ENCODE measurements around the gene TENT4A.

The TENT4A gene

GRCh38 chr5:6783787-6784186 lies 70.6 kb downstream of the TENT4A start:
- no peak overlapping the region for H3K27ac ChIP-seq (ENCODE audit: low read length)
- DNase-seq (ENCODE audit: low read depth, low spot score), result no peak
- no peaks in the 10 kb centered on the region for H3K9me3 ChIP-seq (ENCODE audit: control insufficient read depth, insufficient read depth, low read length)
- no peaks in the 10 kb centered on the region for H3K27me3 ChIP-seq (ENCODE audit: control insufficient read depth, insufficient read depth, low read length)
- no CpG with 5 or more reads among the region's 2 CpGs for WGBS (ENCODE audit: insufficient coverage, insufficient read length)
- H3K36me3 ChIP-seq (ENCODE audit: control insufficient read depth, insufficient read depth, low read length), result no peaks in the 10 kb centered on the region
- no peak overlapping the region for H3K4me3 ChIP-seq (ENCODE audit: low read length)
- no peaks in the 10 kb centered on the region for H3K4me1 ChIP-seq (ENCODE audit: control insufficient read depth, insufficient read depth, low read length)

- Histone ChIP-seq H3K27me3 (ENCODE audit: control insufficient read depth, insufficient read depth, low read length) (no peaks in the 10 kb centered on the region), H3K4me3 (ENCODE audit: low read length) (no peak overlapping the region), H3K9me3 (ENCODE audit: control insufficient read depth, insufficient read depth, low read length) (no peaks in the 10 kb centered on the region), H3K4me1 (ENCODE audit: control insufficient read depth, insufficient read depth, low read length) (no peaks in the 10 kb centered on the region), H3K27ac (ENCODE audit: low read length) (no peak overlapping the region), H3K36me3 (ENCODE audit: control insufficient read depth, insufficient read depth, low read length) (no peaks in the 10 kb centered on the region)
- no peak for DNase-seq (ENCODE audit: low read depth, low spot score)
- no CpG with 5 or more reads among the region's 7 CpGs for WGBS (ENCODE audit: insufficient coverage, insufficient read length)
Observed at GRCh38 chr5:6784481-6784880, 71.2 kb downstream of the TENT4A start.

- no peak overlapping the region for H3K4me3 ChIP-seq (ENCODE audit: low read length)
- no peak overlapping the region for H3K27ac ChIP-seq (ENCODE audit: low read length)
- no peaks in the 10 kb centered on the region for H3K36me3 ChIP-seq (ENCODE audit: control insufficient read depth, insufficient read depth, low read length)
- H3K27me3 ChIP-seq (ENCODE audit: control insufficient read depth, insufficient read depth, low read length), result no peaks in the 10 kb centered on the region
- DNase-seq (ENCODE audit: low read depth, low spot score), result no peak
- no peaks in the 10 kb centered on the region for H3K9me3 ChIP-seq (ENCODE audit: control insufficient read depth, insufficient read depth, low read length)
- no peaks in the 10 kb centered on the region for H3K4me1 ChIP-seq (ENCODE audit: control insufficient read depth, insufficient read depth, low read length)
- 100% methylated on average over 3 of the region's 6 CpGs for WGBS (ENCODE audit: insufficient coverage, insufficient read length)
Observed at GRCh38 chr5:6785161-6785860, 72.1 kb downstream of the TENT4A start.

- no peak overlapping the region for H3K27ac ChIP-seq (ENCODE audit: low read length)
- no peaks in the 10 kb centered on the region for H3K9me3 ChIP-seq (ENCODE audit: control insufficient read depth, insufficient read depth, low read length)
- no peak for DNase-seq (ENCODE audit: low read depth, low spot score)
- no peaks in the 10 kb centered on the region for H3K4me1 ChIP-seq (ENCODE audit: control insufficient read depth, insufficient read depth, low read length)
- H3K27me3 ChIP-seq (ENCODE audit: control insufficient read depth, insufficient read depth, low read length), result no peaks in the 10 kb centered on the region
- 100% methylated on average over 1 of the region's 2 CpGs for WGBS (ENCODE audit: insufficient coverage, insufficient read length)
- H3K36me3 ChIP-seq (ENCODE audit: control insufficient read depth, insufficient read depth, low read length), result no peaks in the 10 kb centered on the region
- no peak overlapping the region for H3K4me3 ChIP-seq (ENCODE audit: low read length)
Observed at GRCh38 chr5:6785861-6786180, 72.6 kb downstream of the TENT4A start.

GRCh38 chr5:6786786-6787495 lies 73.7 kb downstream of the TENT4A start:
- DNase-seq (ENCODE audit: low read depth, low spot score), result no peak
- Histone ChIP-seq H3K4me1 (ENCODE audit: control insufficient read depth, insufficient read depth, low read length) (no peaks in the 10 kb centered on the region), H3K27me3 (ENCODE audit: control insufficient read depth, insufficient read depth, low read length) (no peaks in the 10 kb centered on the region), H3K27ac (ENCODE audit: low read length) (no peak overlapping the region), H3K36me3 (ENCODE audit: control insufficient read depth, insufficient read depth, low read length) (no peaks in the 10 kb centered on the region), H3K4me3 (ENCODE audit: low read length) (no peak overlapping the region), H3K9me3 (ENCODE audit: control insufficient read depth, insufficient read depth, low read length) (no peaks in the 10 kb centered on the region)
- 100% methylated on average over 1 of the region's 10 CpGs for WGBS (ENCODE audit: insufficient coverage, insufficient read length)

GRCh38 chr5:6787941-6788340 lies 74.7 kb downstream of the TENT4A start:
- no peaks in the 10 kb centered on the region for H3K27me3 ChIP-seq (ENCODE audit: control insufficient read depth, insufficient read depth, low read length)
- no peak overlapping the region for H3K4me3 ChIP-seq (ENCODE audit: low read length)
- H3K27ac ChIP-seq (ENCODE audit: low read length), result no peak overlapping the region
- no CpG with 5 or more reads among the region's 4 CpGs for WGBS (ENCODE audit: insufficient coverage, insufficient read length)
- DNase-seq (ENCODE audit: low read depth, low spot score), result no peak
- no peaks in the 10 kb centered on the region for H3K36me3 ChIP-seq (ENCODE audit: control insufficient read depth, insufficient read depth, low read length)
- no peaks in the 10 kb centered on the region for H3K4me1 ChIP-seq (ENCODE audit: control insufficient read depth, insufficient read depth, low read length)
- H3K9me3 ChIP-seq (ENCODE audit: control insufficient read depth, insufficient read depth, low read length), result no peaks in the 10 kb centered on the region

- Histone ChIP-seq H3K27ac (ENCODE audit: low read length) (no peak overlapping the region), H3K9me3 (ENCODE audit: control insufficient read depth, insufficient read depth, low read length) (no peaks in the 10 kb centered on the region), H3K4me3 (ENCODE audit: low read length) (no peak overlapping the region), H3K36me3 (ENCODE audit: control insufficient read depth, insufficient read depth, low read length) (no peaks in the 10 kb centered on the region), H3K27me3 (ENCODE audit: control insufficient read depth, insufficient read depth, low read length) (no peaks in the 10 kb centered on the region), H3K4me1 (ENCODE audit: control insufficient read depth, insufficient read depth, low read length) (no peaks in the 10 kb centered on the region)
- no peak for DNase-seq (ENCODE audit: low read depth, low spot score)
- no CpG with 5 or more reads among the region's 7 CpGs for WGBS (ENCODE audit: insufficient coverage, insufficient read length)
Observed at GRCh38 chr5:6788439-6788838, 75.2 kb downstream of the TENT4A start.

- no peaks in the 10 kb centered on the region for H3K27me3 ChIP-seq (ENCODE audit: control insufficient read depth, insufficient read depth, low read length)
- H3K4me1 ChIP-seq (ENCODE audit: control insufficient read depth, insufficient read depth, low read length), result no peaks in the 10 kb centered on the region
- no peak overlapping the region for H3K27ac ChIP-seq (ENCODE audit: low read length)
- no peak for DNase-seq (ENCODE audit: low read depth, low spot score)
- H3K4me3 ChIP-seq (ENCODE audit: low read length), result no peak overlapping the region
- H3K36me3 ChIP-seq (ENCODE audit: control insufficient read depth, insufficient read depth, low read length), result no peaks in the 10 kb centered on the region
- H3K9me3 ChIP-seq (ENCODE audit: control insufficient read depth, insufficient read depth, low read length), result no peaks in the 10 kb centered on the region
- no CpG with 5 or more reads among the region's 15 CpGs for whole genome bisulfite sequencing (ENCODE audit: insufficient coverage, insufficient read length)
Observed at GRCh38 chr5:6788956-6789649, 75.9 kb downstream of the TENT4A start.

GRCh38 chr5:6790346-6790865 lies 77.2 kb downstream of the TENT4A start:
- DNase-seq (ENCODE audit: low read depth, low spot score), result no peak
- Histone ChIP-seq H3K27ac (ENCODE audit: low read length) (no peak overlapping the region), H3K4me1 (ENCODE audit: control insufficient read depth, insufficient read depth, low read length) (no peaks in the 10 kb centered on the region), H3K4me3 (ENCODE audit: low read length) (no peak overlapping the region), H3K36me3 (ENCODE audit: control insufficient read depth, insufficient read depth, low read length) (no peaks in the 10 kb centered on the region), H3K27me3 (ENCODE audit: control insufficient read depth, insufficient read depth, low read length) (no peaks in the 10 kb centered on the region), H3K9me3 (ENCODE audit: control insufficient read depth, insufficient read depth, low read length) (no peaks in the 10 kb centered on the region)
- no CpG with 5 or more reads among the region's 8 CpGs for WGBS (ENCODE audit: insufficient coverage, insufficient read length)

- no CpG with 5 or more reads among the region's 10 CpGs for WGBS (ENCODE audit: insufficient coverage, insufficient read length)
Observed at GRCh38 chr5:6791031-6791430, 77.8 kb downstream of the TENT4A start.

More at GRCh38 chr5:6791031-6791430, 77.8 kb downstream of the TENT4A start:
- Histone ChIP-seq H3K4me1 (ENCODE audit: control insufficient read depth, insufficient read depth, low read length) (no peaks in the 10 kb centered on the region), H3K27me3 (ENCODE audit: control insufficient read depth, insufficient read depth, low read length) (no peaks in the 10 kb centered on the region), H3K36me3 (ENCODE audit: control insufficient read depth, insufficient read depth, low read length) (no peaks in the 10 kb centered on the region), H3K9me3 (ENCODE audit: control insufficient read depth, insufficient read depth, low read length) (no peaks in the 10 kb centered on the region), H3K27ac (ENCODE audit: low read length) (no peak overlapping the region), H3K4me3 (ENCODE audit: low read length) (no peak overlapping the region)
- DNase-seq (ENCODE audit: low read depth, low spot score), result no peak

Data from iPS DF 6.9 (cell line).